OCI-LY3 (cell line): ENCODE measurements around the gene EHMT1.

Source experiments
- EZH2phosphoT487 ChIP-seq: fragments of 200-600 bp; shearing (Covaris generic); IDR thresholded peaks from 2 replicates; pipeline ENCODE4 v1.6.1; 2018; ENCODE audit warnings: antibody characterized with exemption, mixed run types, low read depth
- TF ChIP-seq, protein P1 (sequence below): fragments of 200-600, 300-600 bp; sonication (generic); IDR thresholded peaks from 2 replicates; pipeline ENCODE4 v1.5.1; 2014; ENCODE audit warnings: antibody characterized with exemption, low read length, low read depth

DNA sequence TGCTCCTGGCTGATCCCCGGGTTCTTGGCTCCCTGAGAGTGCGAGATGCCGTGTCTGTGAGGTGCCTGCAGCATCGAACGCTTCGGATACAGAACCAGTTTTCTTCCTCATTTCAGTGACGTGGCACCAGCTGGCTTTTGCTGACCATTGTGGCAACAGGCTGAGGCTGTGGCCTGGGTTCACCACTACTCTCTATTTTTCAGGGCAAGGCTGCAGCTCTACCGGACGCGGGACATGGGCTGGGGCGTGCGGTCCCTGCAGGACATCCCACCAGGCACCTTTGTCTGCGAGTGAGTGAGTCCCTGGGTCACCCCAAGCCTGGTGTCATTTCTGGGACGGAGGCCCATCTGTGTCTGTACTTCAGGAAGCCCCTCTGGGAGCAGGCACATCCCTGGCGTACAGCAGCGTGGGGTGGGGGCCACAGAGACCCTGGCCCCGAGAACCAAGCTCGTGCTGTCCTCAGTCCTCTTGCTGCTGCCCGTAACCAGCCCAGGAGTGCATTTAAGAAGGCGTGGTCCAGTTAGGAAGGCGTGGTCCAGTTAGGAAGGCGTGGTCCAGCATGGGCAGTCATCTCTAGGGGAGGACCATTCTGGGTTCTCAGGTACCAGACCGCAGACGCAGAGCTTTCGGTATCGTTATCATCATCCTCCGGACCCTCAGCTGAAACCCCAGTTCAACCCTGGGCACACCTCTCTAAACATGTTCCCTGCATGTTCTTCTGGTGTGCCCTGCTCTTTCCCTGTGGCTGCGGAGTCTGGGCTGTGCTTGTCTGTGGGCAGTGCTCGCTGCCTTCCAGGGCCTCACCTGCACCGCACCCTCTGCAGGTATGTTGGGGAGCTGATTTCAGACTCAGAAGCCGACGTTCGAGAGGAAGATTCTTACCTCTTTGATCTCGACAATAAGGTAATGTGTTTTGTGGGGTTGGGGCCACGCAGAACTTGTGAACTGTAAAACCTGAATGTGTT lies 198.7 kb downstream of the EHMT1 start:
- TF ChIP-seq, protein P1, sequence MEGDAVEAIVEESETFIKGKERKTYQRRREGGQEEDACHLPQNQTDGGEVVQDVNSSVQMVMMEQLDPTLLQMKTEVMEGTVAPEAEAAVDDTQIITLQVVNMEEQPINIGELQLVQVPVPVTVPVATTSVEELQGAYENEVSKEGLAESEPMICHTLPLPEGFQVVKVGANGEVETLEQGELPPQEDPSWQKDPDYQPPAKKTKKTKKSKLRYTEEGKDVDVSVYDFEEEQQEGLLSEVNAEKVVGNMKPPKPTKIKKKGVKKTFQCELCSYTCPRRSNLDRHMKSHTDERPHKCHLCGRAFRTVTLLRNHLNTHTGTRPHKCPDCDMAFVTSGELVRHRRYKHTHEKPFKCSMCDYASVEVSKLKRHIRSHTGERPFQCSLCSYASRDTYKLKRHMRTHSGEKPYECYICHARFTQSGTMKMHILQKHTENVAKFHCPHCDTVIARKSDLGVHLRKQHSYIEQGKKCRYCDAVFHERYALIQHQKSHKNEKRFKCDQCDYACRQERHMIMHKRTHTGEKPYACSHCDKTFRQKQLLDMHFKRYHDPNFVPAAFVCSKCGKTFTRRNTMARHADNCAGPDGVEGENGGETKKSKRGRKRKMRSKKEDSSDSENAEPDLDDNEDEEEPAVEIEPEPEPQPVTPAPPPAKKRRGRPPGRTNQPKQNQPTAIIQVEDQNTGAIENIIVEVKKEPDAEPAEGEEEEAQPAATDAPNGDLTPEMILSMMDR = no peak
- no peak for TF ChIP-seq EZH2phosphoT487
